ENCODE data around the gene SRPK3.

DNA sequence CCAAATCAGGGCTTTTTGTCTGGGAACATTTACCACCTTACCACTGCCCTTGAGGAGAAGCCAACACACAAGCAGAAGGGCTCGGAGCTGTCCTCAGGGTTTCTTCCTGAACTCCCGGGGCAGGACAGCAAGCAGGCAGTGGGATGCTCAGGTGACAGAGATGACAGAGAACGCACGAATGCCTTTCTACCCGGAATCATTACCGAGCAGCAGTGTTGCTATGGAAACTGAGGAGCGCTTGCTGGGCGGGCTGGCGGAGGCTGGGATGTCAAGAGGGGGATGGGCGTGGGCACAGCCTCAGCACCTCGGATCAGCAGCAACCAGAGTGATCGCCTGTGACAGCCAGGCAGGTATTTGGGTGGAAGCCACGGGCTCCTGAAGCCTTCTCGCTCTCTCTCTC is 31.4 kb downstream of the SRPK3 start:
- TF ChIP-seq, protein P1, sequence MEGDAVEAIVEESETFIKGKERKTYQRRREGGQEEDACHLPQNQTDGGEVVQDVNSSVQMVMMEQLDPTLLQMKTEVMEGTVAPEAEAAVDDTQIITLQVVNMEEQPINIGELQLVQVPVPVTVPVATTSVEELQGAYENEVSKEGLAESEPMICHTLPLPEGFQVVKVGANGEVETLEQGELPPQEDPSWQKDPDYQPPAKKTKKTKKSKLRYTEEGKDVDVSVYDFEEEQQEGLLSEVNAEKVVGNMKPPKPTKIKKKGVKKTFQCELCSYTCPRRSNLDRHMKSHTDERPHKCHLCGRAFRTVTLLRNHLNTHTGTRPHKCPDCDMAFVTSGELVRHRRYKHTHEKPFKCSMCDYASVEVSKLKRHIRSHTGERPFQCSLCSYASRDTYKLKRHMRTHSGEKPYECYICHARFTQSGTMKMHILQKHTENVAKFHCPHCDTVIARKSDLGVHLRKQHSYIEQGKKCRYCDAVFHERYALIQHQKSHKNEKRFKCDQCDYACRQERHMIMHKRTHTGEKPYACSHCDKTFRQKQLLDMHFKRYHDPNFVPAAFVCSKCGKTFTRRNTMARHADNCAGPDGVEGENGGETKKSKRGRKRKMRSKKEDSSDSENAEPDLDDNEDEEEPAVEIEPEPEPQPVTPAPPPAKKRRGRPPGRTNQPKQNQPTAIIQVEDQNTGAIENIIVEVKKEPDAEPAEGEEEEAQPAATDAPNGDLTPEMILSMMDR (optimal IDR thresholded peaks at IDR 0.05 in 1 of 3, IDR thresholded peaks at IDR 0.05 in 1 of 3, conservative IDR thresholded peaks at IDR 0.05 in 1 of 3; ENCODE audit: extremely low read depth in 1 of 3, insufficient read depth in 2 of 3, low read length in 3 of 3): no peak
- no peak for TF ChIP-seq EZH2 (IDR thresholded peaks at IDR 0.05; ENCODE audit: low read length)

Data from keratinocyte (primary cell).